Vagina (tissue), 2 donors: ENCODE results near the gene TERT. TPM values are rescaled to one million over a fixed set of nuclear protein-coding genes. Genes with fewer than 3 reads are reported as not detected.
"Not testable (repeated sequence)": the region's sequence is repeated elsewhere in the genome, so short reads cannot be mapped to it uniquely, and the experiment has no call there.

Source experiments
- DNase-seq, 2 donors: peaks; one replicate each; pipeline ENCODE4 v3.0.0-alpha.2; 2017; ENCODE audit errors: extremely low spot score in 2 of 2
- H3K27ac ChIP-seq: fragments of 200-600 bp; sonication (generic); one replicate; pipeline ENCODE4 v1.5.1; 2019
- H3K27me3 ChIP-seq: fragments of 200-600 bp; sonication (generic); one replicate; pipeline ENCODE4 v1.5.1; 2019
- H3K36me3 ChIP-seq, 2 donors: fragments of 200-600 bp; sonication (generic); one replicate each; pipeline ENCODE4 v1.5.1; 2017 to 2019
- H3K4me1 ChIP-seq: fragments of 200-600 bp; sonication (generic); one replicate; pipeline ENCODE4 v1.5.1; 2019
- H3K4me3 ChIP-seq, 2 donors: fragments of 200-600 bp; sonication (generic); 1 replicate in 1 of 2; 2 replicates in 1 of 2; pipeline ENCODE4 v1.5.1; 2016 to 2019
- H3K9me3 ChIP-seq: fragments of 200-600 bp; sonication (generic); one replicate; pipeline ENCODE4 v1.5.1; 2019
- CTCF ChIP-seq, 3 experiments: fragments of 450-650 bp in 2 of 3; fragments of 200-600 bp in 1 of 3; sonication (generic) in 1 of 3; IDR thresholded peaks; one replicate each; pipeline ENCODE4 v1.5.1; 2017 to 2019; ENCODE audit warnings: antibody characterized with exemption in 3 of 3, mild to moderate bottlenecking in 2 of 3, moderate library complexity in 2 of 3
- POLR2A ChIP-seq, 2 donors: fragments of 450-650 bp; IDR thresholded peaks; one replicate each; pipeline ENCODE4 v1.6.1; 2017; ENCODE audit warnings: antibody characterized with exemption in 2 of 2, mild to moderate bottlenecking in 2 of 2, moderate library complexity in 2 of 2
- POLR2AphosphoS5 ChIP-seq, 2 donors: sonication (generic); formaldehyde crosslinking; IDR thresholded peaks; one replicate each; pipeline ENCODE4 v1.9.0; 2017; ENCODE audit warnings: antibody characterized with exemption in 2 of 2, mild to moderate bottlenecking in 2 of 2, low read depth in 1 of 2; ENCODE audit not compliant: insufficient read depth in 1 of 2
- intact Hi-C: fragments of 100-400 bp; cut with DNase I; formaldehyde crosslinking; loops from one replicate; pipeline ENCODE4 v1.15.1; 2023
- total RNA-seq: library from RNA; depleted of rRNA; stranded (reverse); fragments of >200 nt; gene quantifications from one replicate; pipeline ENCODE4 v1.2.3, GENCODE V29; 2016

Gene TERT
- total RNA-seq, 1 donor from 2014 or later: not detected

GRCh38 chr5:1341863-1342262 lies 47.0 kb upstream of the TERT start:
- H3K4me3 ChIP-seq: no peak overlapping the region
- no peak for DNase-seq
- peaks cover 28% of the 10 kb centered on the region for H3K4me1 ChIP-seq
- intact Hi-C loops: no loop called here
- H3K36me3 ChIP-seq: peaks cover 0 to 38% of the 10 kb centered on the region in 2 donors
- TF ChIP-seq POLR2A (IDR thresholded peaks at IDR 0.05): no peak
- TF ChIP-seq CTCF (IDR thresholded peaks at IDR 0.05): no peak
- TF ChIP-seq POLR2AphosphoS5 (IDR thresholded peaks at IDR 0.05; ENCODE audit: insufficient read depth in 1 of 2, low read depth in 1 of 2): no peak
- no peaks in the 10 kb centered on the region for H3K27me3 ChIP-seq
- no peak overlapping the region for H3K27ac ChIP-seq
- no peaks in the 10 kb centered on the region for H3K9me3 ChIP-seq

DNA sequence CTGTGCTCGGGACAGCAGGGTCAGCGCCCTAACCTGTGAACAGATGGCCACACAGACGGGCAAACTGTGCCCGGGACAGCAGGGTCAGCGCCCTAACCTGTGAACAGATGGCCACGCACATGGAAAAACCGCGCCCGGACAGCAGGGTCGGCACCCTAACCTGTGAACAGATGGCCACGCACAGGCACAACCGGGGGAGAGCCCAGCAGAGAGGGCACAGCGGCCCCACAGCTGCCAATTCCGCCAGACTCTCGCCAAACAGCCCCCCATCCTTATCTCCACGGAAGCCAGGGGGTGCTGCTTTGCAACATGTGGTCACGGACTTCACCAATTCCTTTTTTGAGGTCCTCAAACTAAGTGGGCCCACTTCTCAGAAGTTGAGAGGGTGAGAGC lies 44.9 kb upstream of the TERT start:
- H3K36me3 ChIP-seq: peaks cover 0 to 59% of the 10 kb centered on the region in 2 donors
- intact Hi-C loops: not testable (repeated sequence)

DNA sequence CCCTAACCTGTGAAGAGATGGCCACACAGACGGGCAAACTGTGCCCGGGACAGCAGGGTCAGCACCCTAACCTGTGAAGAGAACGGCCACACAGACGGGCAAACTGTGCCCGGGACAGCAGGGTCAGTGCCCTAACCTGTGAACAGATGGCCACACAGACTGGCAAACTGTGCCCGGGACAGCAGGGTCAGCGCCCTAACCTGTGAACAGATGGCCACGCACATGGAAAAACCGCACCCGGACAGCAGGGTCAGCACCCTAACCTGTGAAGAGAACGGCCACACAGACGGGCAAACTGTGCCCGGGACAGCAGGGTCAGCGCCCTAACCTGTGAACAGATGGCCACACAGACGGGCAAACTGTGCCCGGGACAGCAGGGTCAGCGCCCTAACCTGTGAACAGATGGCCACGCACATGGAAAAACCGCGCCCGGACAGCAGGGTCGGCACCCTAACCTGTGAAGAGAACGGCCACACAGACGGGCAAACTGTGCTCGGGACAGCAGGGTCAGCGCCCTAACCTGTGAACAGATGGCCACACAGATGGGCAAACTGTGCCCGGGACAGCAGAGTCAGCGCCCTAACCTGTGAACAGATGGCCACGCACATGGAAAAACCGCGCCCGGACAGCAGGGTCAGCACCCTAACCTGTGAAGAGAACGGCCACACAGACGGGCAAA lies 44.4 kb upstream of the TERT start:
- H3K4me3 ChIP-seq, intact Hi-C loops, H3K27me3 ChIP-seq, H3K9me3 ChIP-seq, DNase-seq, H3K27ac ChIP-seq: not testable (repeated sequence)
- peaks cover 16% of the 10 kb centered on the region for H3K4me1 ChIP-seq
- H3K36me3 ChIP-seq: peaks cover 0 to 63% of the 10 kb centered on the region in 2 donors

More for the DNA sequence above, 44.9 kb upstream of the TERT start:
- H3K9me3 ChIP-seq, H3K4me3 ChIP-seq, H3K27ac ChIP-seq, H3K27me3 ChIP-seq, DNase-seq: not testable (repeated sequence)
- H3K4me1 ChIP-seq: peaks cover 18% of the 10 kb centered on the region

DNA sequence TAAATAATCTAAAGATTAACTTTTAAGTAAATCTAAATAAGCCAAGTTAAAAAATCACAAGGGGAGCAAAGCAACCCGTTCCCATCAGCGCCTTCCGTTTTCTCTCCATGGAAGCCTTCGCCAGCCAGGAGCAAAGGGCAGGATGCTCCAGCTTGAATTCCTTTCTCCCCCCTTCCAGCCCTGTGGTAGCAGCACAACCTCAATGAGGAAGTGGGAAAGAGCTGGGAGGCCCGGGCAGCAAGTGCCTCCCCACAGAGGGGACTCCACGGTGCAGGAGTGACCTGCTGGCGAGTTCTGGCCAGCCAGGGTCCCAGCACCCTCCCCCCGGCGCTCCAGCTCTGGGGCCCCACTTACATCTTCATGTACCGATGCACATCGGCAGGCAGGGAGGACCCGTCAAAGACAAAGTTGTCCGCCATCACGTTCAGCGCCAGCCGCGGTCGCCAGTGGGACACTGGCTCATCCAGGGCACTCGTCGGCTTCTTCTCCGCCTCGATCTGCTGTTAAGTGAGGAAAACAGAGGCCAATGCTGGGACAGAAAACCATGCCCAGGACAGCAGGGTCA lies 43.7 kb upstream of the TERT start:
- no peak overlapping the region for H3K27ac ChIP-seq
- intact Hi-C loops: no loop called here
- peaks cover 9% of the 10 kb centered on the region for H3K4me1 ChIP-seq
- DNase-seq: no peak
- no peak for TF ChIP-seq POLR2A (IDR thresholded peaks at IDR 0.05)
- no peak for TF ChIP-seq POLR2AphosphoS5 (IDR thresholded peaks at IDR 0.05; ENCODE audit: insufficient read depth in 1 of 2, low read depth in 1 of 2)
- TF ChIP-seq CTCF (IDR thresholded peaks at IDR 0.05): no peak
- no peaks in the 10 kb centered on the region for H3K9me3 ChIP-seq
- no peaks in the 10 kb centered on the region for H3K27me3 ChIP-seq
- no peak overlapping the region for H3K4me3 ChIP-seq
- peaks cover 0 to 69% of the 10 kb centered on the region in 2 donors for H3K36me3 ChIP-seq

- intact Hi-C loops: no loop called here
- Histone ChIP-seq H3K4me1 (peaks cover 5% of the 10 kb centered on the region), H3K4me3 (no peak overlapping the region), H3K27me3 (no peaks in the 10 kb centered on the region), H3K36me3 (peaks cover 0 to 73% of the 10 kb centered on the region in 2 donors), H3K27ac (no peak overlapping the region), H3K9me3 (no peaks in the 10 kb centered on the region)
- DNase-seq: no peak
- TF ChIP-seq CTCF (IDR thresholded peaks at IDR 0.05) (no peak), POLR2A (IDR thresholded peaks at IDR 0.05) (no peak)
Measured at GRCh38 chr5:1338196-1338490, 43.3 kb upstream of the TERT start.

GRCh38 chr5:1337489-1338195 lies 42.8 kb upstream of the TERT start:
- DNase-seq: no peak
- TF ChIP-seq POLR2A (IDR thresholded peaks at IDR 0.05): no peak
- no peak for TF ChIP-seq POLR2AphosphoS5 (IDR thresholded peaks at IDR 0.05; ENCODE audit: insufficient read depth in 1 of 2, low read depth in 1 of 2)
- TF ChIP-seq CTCF (IDR thresholded peaks at IDR 0.05): no peak
- no peak overlapping the region for H3K4me3 ChIP-seq
- no peaks in the 10 kb centered on the region for H3K4me1 ChIP-seq
- peaks cover 0 to 73% of the 10 kb centered on the region in 2 donors for H3K36me3 ChIP-seq
- intact Hi-C loops: no loop called here
- H3K9me3 ChIP-seq: no peaks in the 10 kb centered on the region
- H3K27me3 ChIP-seq: no peaks in the 10 kb centered on the region
- H3K27ac ChIP-seq: no peak overlapping the region
